MM.1S (cell line): ENCODE data around the gene IL10.

Experiments used
- CTCF ChIP-seq: fragments of 300-600 bp; sonication (generic); IDR thresholded peaks from 2 replicates; pipeline ENCODE4 v1.5.1; 2016; ENCODE audit warnings: antibody characterized with exemption, low read length, mixed read lengths
- EZH2phosphoT487 ChIP-seq: fragments of 300-600 bp; sonication (generic); IDR thresholded peaks from 2 replicates; pipeline ENCODE4 v1.6.1; 2018; ENCODE audit warnings: antibody characterized with exemption, low read length

GRCh38 chr1:206745301-206745700 is 27.0 kb downstream of the IL10 start:
- TF ChIP-seq CTCF (no peak), EZH2phosphoT487 (no peak)
